Measurements from ENCODE around the gene ABLIM2. TPM values are rescaled to one million over a fixed set of nuclear protein-coding genes. Genes with fewer than 3 reads are reported as not detected.

Gene ABLIM2
- total and polyA plus RNA-seq, 2 of the 4 experiments (the other 2 are of a cell fraction): under 0.01 to 0.10 TPM

DNA sequence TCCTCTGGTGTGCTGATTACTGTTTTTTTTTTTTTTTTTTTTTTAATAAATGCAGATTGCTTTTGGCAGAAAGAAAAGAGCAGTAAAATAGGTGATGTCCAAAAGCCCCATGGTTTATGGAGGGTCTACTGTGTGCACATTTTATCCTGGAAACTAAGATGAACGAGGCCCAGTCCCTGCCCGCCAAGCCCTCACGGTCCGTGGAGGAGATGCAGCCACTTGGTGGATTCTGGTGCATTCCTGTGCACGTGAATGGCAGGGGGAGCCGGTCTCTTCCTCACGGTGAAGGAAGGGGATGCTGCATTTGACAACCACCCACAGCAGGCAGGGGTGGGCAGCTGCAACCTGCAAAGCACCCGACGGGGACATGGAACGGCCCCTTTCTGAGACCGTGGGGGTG is 118.8 kb downstream of the ABLIM2 start:
- Histone ChIP-seq H2AFZ (replicated peaks; ENCODE audit: low read length, poor library complexity) (no peak overlapping the region), H4K20me1 (ENCODE audit: insufficient read depth, low read length) (no peaks in the 10 kb centered on the region), H3K18ac (ENCODE audit: low read depth, low read length) (no peak overlapping the region), H2BK15ac (ENCODE audit: low read depth, low read length) (no peak overlapping the region), H3K4me1 (ENCODE audit: control insufficient read depth, insufficient read depth, low read length) (no peaks in the 10 kb centered on the region), H3K14ac (replicated peaks; ENCODE audit: low read depth, low read length) (no peak overlapping the region), H3K23ac (ENCODE audit: low read depth, low read length) (no peak overlapping the region), H3K9me3 (ENCODE audit: control insufficient read depth, insufficient read depth, low read length) (no peaks in the 10 kb centered on the region), H3K27me3 (ENCODE audit: control insufficient read depth, insufficient read depth, low read length) (peaks cover 58% of the 10 kb centered on the region), H3K27ac (ENCODE audit: insufficient read depth, low read length) (no peak overlapping the region), H3K4ac (ENCODE audit: low read depth, low read length) (no peak overlapping the region), H3K36me3 (ENCODE audit: control insufficient read depth, insufficient read depth, low read length) (no peaks in the 10 kb centered on the region), H2BK5ac (ENCODE audit: low read depth, low read length, poor library complexity, severe bottlenecking) (no peak overlapping the region), H3K9me1 (ENCODE audit: insufficient read depth, low read length) (0 out of 2 replicates have a peak, but pooled peaks cover 4% of the 10 kb centered on the region), H3K4me2 (ENCODE audit: low read depth, low read length) (no peak overlapping the region), H4K8ac (ENCODE audit: low read depth in 2 of 2, low read length in 2 of 2) (no peak overlapping the region), H3K9ac (ENCODE audit: low read depth, low read length) (no peak overlapping the region), H2AK5ac (ENCODE audit: low read depth, low read length) (no peak overlapping the region), H3K56ac (ENCODE audit: extremely low read depth, insufficient read depth, low read length) (no peak overlapping the region), H4K5ac (ENCODE audit: low read depth, low read length) (no peak overlapping the region), H2BK20ac (ENCODE audit: low read depth, low read length) (no peak overlapping the region), H2AK9ac (replicated peaks; ENCODE audit: low read depth, low read length, poor library complexity) (no peak overlapping the region), H3K4me3 (ENCODE audit: insufficient read depth, low read depth, low read length) (no peak overlapping the region), H4K91ac (ENCODE audit: insufficient read depth, low read depth, low read length) (no peak overlapping the region), H3K79me1 (ENCODE audit: low read depth in 1 of 2, low read length in 2 of 2) (no peaks in the 10 kb centered on the region), H2BK120ac (ENCODE audit: low read depth, low read length) (no peak overlapping the region)
- ATAC-seq (ENCODE audit: low read depth) (no peak), DNase-seq (no peak)
- ChIA-PET CTCF (no interaction called here), POLR2A (ENCODE audit: unreplicated experiment) (no interaction called here)
- in situ Hi-C loops (cut with MboI; ENCODE audit: low sequenced_read_pairs): no loop called here
- dilution Hi-C loops (cut with HindIII; ENCODE audit: low sequenced_read_pairs, unreplicated experiment): no loop called here
- intact Hi-C loops (cut with micrococcal nuclease): no loop called here
- TF ChIP-seq RFX5 (IDR thresholded peaks at IDR 0.05; ENCODE audit: low read depth, low read length) (no peak), POLR2A (IDR thresholded peaks at IDR 0.05; ENCODE audit: low read depth, low read length) (no peak), USF2 (IDR thresholded peaks at IDR 0.05; ENCODE audit: low read depth, low read length) (no peak), ELK1 (IDR thresholded peaks at IDR 0.05; ENCODE audit: borderline replicate concordance, low read depth, low read length) (no peak), BHLHE40 (IDR thresholded peaks at IDR 0.05; ENCODE audit: low read depth, low read length) (no peak), FOS (IDR thresholded peaks at IDR 0.05; ENCODE audit: low read depth, low read length) (no peak), SMC3 (IDR thresholded peaks at IDR 0.05; ENCODE audit: low read depth, low read length) (no peak), CEBPB (IDR thresholded peaks at IDR 0.05; ENCODE audit: low read depth, low read length) (no peak), RAD21 (IDR thresholded peaks at IDR 0.05; ENCODE audit: low read length) (no peak), NFE2L2 (IDR thresholded peaks at IDR 0.05; ENCODE audit: low read depth, low read length) (no peak), CHD1 (IDR thresholded peaks at IDR 0.05; ENCODE audit: low read depth, low read length) (no peak), MAZ (IDR thresholded peaks at IDR 0.05; ENCODE audit: borderline replicate concordance, low read depth, low read length) (no peak)
- TF ChIP-seq, protein P1, sequence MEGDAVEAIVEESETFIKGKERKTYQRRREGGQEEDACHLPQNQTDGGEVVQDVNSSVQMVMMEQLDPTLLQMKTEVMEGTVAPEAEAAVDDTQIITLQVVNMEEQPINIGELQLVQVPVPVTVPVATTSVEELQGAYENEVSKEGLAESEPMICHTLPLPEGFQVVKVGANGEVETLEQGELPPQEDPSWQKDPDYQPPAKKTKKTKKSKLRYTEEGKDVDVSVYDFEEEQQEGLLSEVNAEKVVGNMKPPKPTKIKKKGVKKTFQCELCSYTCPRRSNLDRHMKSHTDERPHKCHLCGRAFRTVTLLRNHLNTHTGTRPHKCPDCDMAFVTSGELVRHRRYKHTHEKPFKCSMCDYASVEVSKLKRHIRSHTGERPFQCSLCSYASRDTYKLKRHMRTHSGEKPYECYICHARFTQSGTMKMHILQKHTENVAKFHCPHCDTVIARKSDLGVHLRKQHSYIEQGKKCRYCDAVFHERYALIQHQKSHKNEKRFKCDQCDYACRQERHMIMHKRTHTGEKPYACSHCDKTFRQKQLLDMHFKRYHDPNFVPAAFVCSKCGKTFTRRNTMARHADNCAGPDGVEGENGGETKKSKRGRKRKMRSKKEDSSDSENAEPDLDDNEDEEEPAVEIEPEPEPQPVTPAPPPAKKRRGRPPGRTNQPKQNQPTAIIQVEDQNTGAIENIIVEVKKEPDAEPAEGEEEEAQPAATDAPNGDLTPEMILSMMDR (conservative IDR thresholded peaks at IDR 0.05; ENCODE audit: low read depth, low read length): no peak
- WGBS, 2 experiments (ENCODE audit: extremely low coverage in 2 of 2, insufficient read length in 1 of 2): 53% methylated on average over 7 of the region's 11 CpGs; no CpG with 5 or more reads in 1 of the 2 experiments
- no TSS peak for BruUV-seq (replicated peaks)
